ENCODE data around the gene ARHGEF9.

DNA sequence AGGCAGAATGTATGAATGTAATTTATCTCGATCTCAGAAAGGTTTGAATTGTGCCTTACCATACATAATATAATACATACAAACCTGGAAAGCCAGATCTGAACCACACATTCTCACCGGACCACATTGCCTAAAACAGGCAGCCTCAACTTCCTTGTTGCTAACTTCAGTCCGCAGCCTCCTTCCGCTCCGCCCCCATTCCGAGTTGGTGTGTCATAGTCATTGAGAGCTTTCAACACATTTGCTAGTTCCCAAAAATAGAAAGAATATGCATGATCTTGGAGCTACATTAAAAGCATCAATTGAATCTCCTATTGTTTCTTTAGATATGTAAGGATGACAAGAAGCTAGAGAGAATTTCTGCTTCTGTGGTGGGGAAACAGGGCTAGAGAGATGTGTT is 127.2 kb downstream of the ARHGEF9 start:
- TF ChIP-seq CTCF (IDR thresholded peaks at IDR 0.05; ENCODE audit: insufficient read depth, low read depth, low read length) (no peak), EZH2 (IDR thresholded peaks at IDR 0.05; ENCODE audit: insufficient read depth, low read length) (no peak)
